Activated naive CD8-positive, alpha-beta T cell treated with anti-CD3 and anti-CD28 coated beads, Interleukin-2, amount 50 U/mL, for 16 hours (primary cell): ENCODE data around the gene KCMF1.

ENCODE experiments used
- DNase-seq: peaks from one replicate; pipeline ENCODE4 v3.0.0-alpha.2; 2020; ENCODE audit warnings: low read depth, low spot score

KCMF1 gene

GRCh38 chr2:84956334-84957297 lies 14.3 kb upstream of the KCMF1 start:
- DNase-seq, result no peak

- no peak for DNase-seq
Observed at GRCh38 chr2:84957771-84958134, 13.2 kb upstream of the KCMF1 start.

- DNase-seq, result no peak
Observed at GRCh38 chr2:84958135-84959059, 12.6 kb upstream of the KCMF1 start.

GRCh38 chr2:84959095-84959565 lies 11.8 kb upstream of the KCMF1 start:
- no peak for DNase-seq

- no peak for DNase-seq
Observed at GRCh38 chr2:84959566-84960506, 11.1 kb upstream of the KCMF1 start.

GRCh38 chr2:84962917-84963316 lies 8.0 kb upstream of the KCMF1 start:
- DNase-seq, result no peak

GRCh38 chr2:84963323-84963691 lies 7.7 kb upstream of the KCMF1 start:
- no peak for DNase-seq

- no peak for DNase-seq
Observed at GRCh38 chr2:84963692-84964405, 7.1 kb upstream of the KCMF1 start.

- DNase-seq, result no peak
Observed at GRCh38 chr2:84964406-84965191, 6.4 kb upstream of the KCMF1 start.

GRCh38 chr2:84965192-84965516 lies 5.8 kb upstream of the KCMF1 start:
- DNase-seq, result no peak

- DNase-seq, result no peak
Observed at GRCh38 chr2:84965827-84966226, 5.1 kb upstream of the KCMF1 start.

GRCh38 chr2:84966731-84967130 lies 4.2 kb upstream of the KCMF1 start:
- no peak for DNase-seq

GRCh38 chr2:84969511-84970209 lies 1.3 kb upstream of the KCMF1 start:
- DNase-seq, result no peak

GRCh38 chr2:84970210-84970867 lies 622 bp upstream of the KCMF1 start:
- DNase-seq, result peak; percentile 4

- peak; percentile 45 for DNase-seq
Observed at GRCh38 chr2:84971510-84972206, 697 bp downstream of the KCMF1 start.

GRCh38 chr2:84972207-84972783 lies 1.3 kb downstream of the KCMF1 start:
- no peak for DNase-seq

- DNase-seq, result no peak
Observed at GRCh38 chr2:84972932-84973331, 2.0 kb downstream of the KCMF1 start.
